Stomach (tissue), 9 donors: ENCODE results near the gene LEMD2. TPM values are rescaled to one million over a fixed set of nuclear protein-coding genes. Genes with fewer than 3 reads are reported as not detected.
A peak's percentile ranks its signal among the peaks of the same experiment; 100 is the strongest.

Experiments
- DNase-seq, 2 donors: peaks; one replicate each; pipeline versions ENCODE4 v3.0.0 to v3.0.0-alpha.2; 2013 to 2019
- H3K27ac ChIP-seq, 5 donors: fragments of 200-600 bp in 4 of 5; sonication (generic) in 4 of 5; one replicate each; pipeline ENCODE4 v1.5.1; 2013 to 2019; ENCODE audit warnings: mild to moderate bottlenecking in 1 of 5, moderate library complexity in 1 of 5
- H3K27me3 ChIP-seq, 3 donors: fragments of 200-600 bp; sonication (generic); one replicate each; pipeline ENCODE4 v1.5.1; 2017 to 2019; ENCODE audit warnings: mixed run types in 1 of 3
- H3K36me3 ChIP-seq, 4 donors: fragments of 200-600 bp; sonication (generic); 1 replicate in 3 of 4; 2 replicates in 1 of 4; pipeline ENCODE4 v1.5.1; 2016 to 2019
- H3K4me1 ChIP-seq, 4 donors: fragments of 200-600 bp; sonication (generic); one replicate each; pipeline ENCODE4 v1.5.1; 2016 to 2019
- H3K4me3 ChIP-seq, 4 donors: fragments of 200-600 bp; sonication (generic) in 3 of 4; one replicate each; pipeline ENCODE4 v1.5.1; 2016 to 2019; ENCODE audit warnings: mild to moderate bottlenecking in 1 of 4
- H3K9me3 ChIP-seq, 4 donors: fragments of 200-600 bp; sonication (generic); one replicate each; pipeline ENCODE4 v1.5.1; 2016 to 2019
- EP300 ChIP-seq: sonication (generic); formaldehyde crosslinking; IDR thresholded peaks from one replicate; pipeline ENCODE4 v1.6.1; 2017; ENCODE audit warnings: antibody characterized with exemption
- POLR2A ChIP-seq, 4 donors: fragments of 450-650 bp; IDR thresholded peaks; one replicate each; pipeline ENCODE4 v1.6.1; 2016; ENCODE audit warnings: antibody characterized with exemption in 4 of 4, control low read depth in 2 of 4, mild to moderate bottlenecking in 1 of 4, moderate library complexity in 1 of 4
- POLR2AphosphoS5 ChIP-seq, 3 donors: sonication (generic); formaldehyde crosslinking; IDR thresholded peaks; one replicate each; pipeline ENCODE4 v1.6.1; 2016; ENCODE audit warnings: antibody characterized with exemption in 3 of 3
- WGBS, 5 donors: extraction: QIAGEN DNeasy Blood & Tissue Kit in 3 of 5; methylation state at CpG; one replicate each; pipeline versions ENCODE4 v1.1.5 to v1.1.7; 2013 to 2018; 5-methylcytosine and 5-hydroxymethylcytosine counted together
- intact Hi-C: fragments of 100-400 bp; cut with DNase I; formaldehyde crosslinking; loops from one replicate; pipeline ENCODE4 v1.15.1; 2023; ENCODE audit warnings: low total_unique reads
- polyA plus RNA-seq, 3 donors: library from polyadenylated mRNA; stranded (reverse); fragments of 200-250 nt; gene quantifications; one replicate each; pipeline ENCODE4 v1.2.3, GENCODE V29; 2013
- total RNA-seq, 5 donors: library from RNA; depleted of rRNA; stranded (reverse); fragments of >200 nt; gene quantifications; one replicate each; pipeline versions ENCODE4 v1.1.0 to v1.2.3, GENCODE V29; 2014 to 2016
- TF ChIP-seq, protein P1 (sequence below), 7 experiments: fragments of 450-650 bp in 4 of 7; fragments of 200-600 bp in 3 of 7; sonication (generic) in 3 of 7; IDR thresholded peaks; one replicate each; pipeline ENCODE4 v1.5.1; 2016 to 2019; ENCODE audit warnings: antibody characterized with exemption in 7 of 7, control low read depth in 2 of 7, mild to moderate bottlenecking in 1 of 7
- donor health status: healthy with polysubstance abuse.
- donor health status: Bipolar disorder and iron deficiency.
- donor health status: healthy.

LEMD2 gene
- total and polyA plus RNA-seq, 8 donors, result 22.0 to 428 (median 54.2) TPM

- WGBS, 5 donors, result 92 to 98% (median 94%) methylated on average over 5 of the region's 5 CpGs
- DNase-seq, result no peak
- no peak overlapping the region for H3K4me3 ChIP-seq
- no peak overlapping the region for H3K27ac ChIP-seq
- intact Hi-C loops, result no loop called here
- H3K27me3 ChIP-seq, result no peaks in the 10 kb centered on the region
- H3K36me3 ChIP-seq, result peaks cover 61 to 91% (median 89%) of the 10 kb centered on the region in 4 donors
- peaks cover 31 to 50% (median 35%) of the 10 kb centered on the region in 4 donors for H3K4me1 ChIP-seq
- H3K9me3 ChIP-seq, result no peaks in the 10 kb centered on the region
- TF ChIP-seq POLR2AphosphoS5 (IDR thresholded peaks at IDR 0.05) (no peak), POLR2A (IDR thresholded peaks at IDR 0.05) (no peak), EP300 (no peak)
- TF ChIP-seq, protein P1, sequence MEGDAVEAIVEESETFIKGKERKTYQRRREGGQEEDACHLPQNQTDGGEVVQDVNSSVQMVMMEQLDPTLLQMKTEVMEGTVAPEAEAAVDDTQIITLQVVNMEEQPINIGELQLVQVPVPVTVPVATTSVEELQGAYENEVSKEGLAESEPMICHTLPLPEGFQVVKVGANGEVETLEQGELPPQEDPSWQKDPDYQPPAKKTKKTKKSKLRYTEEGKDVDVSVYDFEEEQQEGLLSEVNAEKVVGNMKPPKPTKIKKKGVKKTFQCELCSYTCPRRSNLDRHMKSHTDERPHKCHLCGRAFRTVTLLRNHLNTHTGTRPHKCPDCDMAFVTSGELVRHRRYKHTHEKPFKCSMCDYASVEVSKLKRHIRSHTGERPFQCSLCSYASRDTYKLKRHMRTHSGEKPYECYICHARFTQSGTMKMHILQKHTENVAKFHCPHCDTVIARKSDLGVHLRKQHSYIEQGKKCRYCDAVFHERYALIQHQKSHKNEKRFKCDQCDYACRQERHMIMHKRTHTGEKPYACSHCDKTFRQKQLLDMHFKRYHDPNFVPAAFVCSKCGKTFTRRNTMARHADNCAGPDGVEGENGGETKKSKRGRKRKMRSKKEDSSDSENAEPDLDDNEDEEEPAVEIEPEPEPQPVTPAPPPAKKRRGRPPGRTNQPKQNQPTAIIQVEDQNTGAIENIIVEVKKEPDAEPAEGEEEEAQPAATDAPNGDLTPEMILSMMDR (IDR thresholded peaks at IDR 0.05), result no peak
Observed at GRCh38 chr6:33782561-33782960, 6.4 kb downstream of the LEMD2 start.

DNA sequence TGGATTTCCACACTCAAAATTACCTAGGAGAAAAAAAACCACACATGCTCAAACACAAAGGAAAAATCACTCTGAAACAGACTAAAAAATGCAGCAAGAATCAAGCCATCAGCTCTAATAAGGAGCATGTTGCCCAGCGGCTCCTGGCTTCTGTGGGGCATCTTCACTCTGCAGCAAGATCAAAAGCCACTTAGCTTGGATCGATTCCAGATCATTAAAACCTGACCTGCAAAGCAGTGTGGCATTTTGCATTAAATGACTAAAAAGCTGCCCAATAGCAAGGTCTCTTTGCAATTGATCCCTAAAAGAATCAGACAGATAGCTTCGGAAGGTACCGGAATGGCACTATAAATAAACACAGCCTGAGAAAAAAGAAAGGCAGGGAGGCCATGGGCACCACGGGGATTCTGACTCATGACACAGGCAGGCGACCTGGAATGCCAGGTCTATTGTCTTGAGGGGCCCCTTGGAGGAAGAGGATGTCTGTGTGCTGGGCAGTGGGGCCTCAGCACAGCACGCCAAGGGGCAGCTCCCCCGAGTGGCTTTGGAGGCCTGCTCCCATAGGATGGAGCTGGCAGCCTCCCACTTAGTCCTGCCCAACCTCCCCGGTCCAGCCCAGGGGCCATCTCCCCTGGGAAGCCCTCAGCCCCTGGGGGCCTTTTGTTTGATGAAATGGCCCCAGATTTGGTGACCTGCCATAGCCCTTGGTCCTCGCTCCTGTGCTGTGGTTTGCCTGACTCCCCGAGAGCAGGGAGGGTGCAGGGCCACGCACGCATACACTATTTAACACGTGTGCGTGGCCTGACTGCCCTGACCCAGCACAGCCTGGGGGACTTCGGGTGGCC is 7.6 kb downstream of the LEMD2 start:
- Histone ChIP-seq H3K9me3 (no peaks in the 10 kb centered on the region), H3K27ac (peak overlapping the region in 1 of 5 donors; percentile 30), H3K4me3 (no peak overlapping the region), H3K36me3 (peaks cover 73 to 99% (median 98%) of the 10 kb centered on the region in 4 donors), H3K27me3 (no peaks in the 10 kb centered on the region), H3K4me1 (peaks cover 19 to 37% (median 23%) of the 10 kb centered on the region in 4 donors)
- WGBS, 5 donors, result 72 to 76% (median 74%) methylated on average over 15 to 16 of the region's 16 CpGs
- TF ChIP-seq POLR2AphosphoS5 (IDR thresholded peaks at IDR 0.05), result peak in 1 of 3 donors; percentile 2
- TF ChIP-seq, protein P1 (IDR thresholded peaks at IDR 0.05), result no peak
- intact Hi-C loops, result no loop called here
- no peak for DNase-seq

DNA sequence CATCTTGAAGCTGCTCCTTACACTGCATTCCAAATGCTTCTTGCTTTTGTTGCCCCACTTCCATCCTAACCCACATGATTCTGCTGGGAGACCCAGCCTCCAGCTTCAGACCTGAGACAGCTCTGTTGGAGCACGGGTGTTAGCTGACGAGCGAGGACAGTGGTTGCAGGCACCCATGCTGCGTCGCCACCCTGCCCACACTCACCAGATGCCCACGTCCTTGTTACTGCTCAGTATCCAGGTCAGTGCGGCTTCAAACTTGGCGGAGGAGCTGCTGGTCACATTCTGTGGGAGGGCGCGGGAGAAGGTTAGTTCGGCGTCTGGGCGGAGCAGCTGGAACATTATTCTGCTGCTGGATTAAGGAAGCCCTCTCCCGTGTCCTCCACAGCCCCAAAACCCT is 9.0 kb downstream of the LEMD2 start:
- no peaks in the 10 kb centered on the region for H3K9me3 ChIP-seq
- TF ChIP-seq, protein P1 (IDR thresholded peaks at IDR 0.05), result no peak
- TF ChIP-seq POLR2A (IDR thresholded peaks at IDR 0.05) (no peak), EP300 (no peak), POLR2AphosphoS5 (IDR thresholded peaks at IDR 0.05) (no peak)
- no peak overlapping the region for H3K27ac ChIP-seq
- H3K36me3 ChIP-seq, result peaks cover 88 to 100% (median 100%) of the 10 kb centered on the region in 4 donors
- DNase-seq, result no peak
- no peaks in the 10 kb centered on the region for H3K27me3 ChIP-seq
- peaks cover 4 to 23% (median 9%) of the 10 kb centered on the region in 4 donors for H3K4me1 ChIP-seq
- H3K4me3 ChIP-seq, result no peak overlapping the region
- intact Hi-C loops, result loop anchor here (10.0 kb wide), 1 partner anchor 375 kb away; no protein-coding TSS in a partner anchor
- 92 to 93% (median 92%) methylated on average over 14 of the region's 14 CpGs for WGBS, 5 donors

DNA sequence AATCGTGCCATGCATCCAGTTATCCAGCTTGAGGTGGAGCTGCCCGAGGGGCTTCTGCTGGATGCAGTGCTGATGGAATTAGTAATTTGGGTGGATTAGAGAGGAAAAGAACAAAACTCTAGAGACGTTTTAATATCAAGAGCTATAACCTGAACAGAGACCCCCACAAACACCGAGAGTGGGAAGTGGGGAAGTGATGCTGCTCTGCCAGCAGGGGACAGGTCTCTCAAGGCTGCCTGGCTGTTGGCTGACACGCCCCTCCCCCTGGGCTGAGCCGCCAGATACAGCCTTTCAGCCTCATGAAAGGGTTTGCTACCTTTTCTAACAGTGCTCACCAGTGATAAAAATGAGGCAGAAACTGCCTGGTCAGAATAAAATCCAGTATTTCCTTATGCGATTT is 9.6 kb downstream of the LEMD2 start:
- H3K4me1 ChIP-seq, result peaks cover 0 to 17% (median 5%) of the 10 kb centered on the region in 4 donors
- H3K36me3 ChIP-seq, result peaks cover 92 to 100% (median 100%) of the 10 kb centered on the region in 4 donors
- no peak overlapping the region for H3K27ac ChIP-seq
- intact Hi-C loops, result loop anchor here (10.0 kb wide), 1 partner anchor 376 kb away; no protein-coding TSS in a partner anchor
- no peak for TF ChIP-seq EP300
- no peak for TF ChIP-seq POLR2AphosphoS5 (IDR thresholded peaks at IDR 0.05)
- TF ChIP-seq POLR2A (IDR thresholded peaks at IDR 0.05), result no peak
- TF ChIP-seq, protein P1 (IDR thresholded peaks at IDR 0.05), result no peak
- no peak for DNase-seq
- no peak overlapping the region for H3K4me3 ChIP-seq
- no peaks in the 10 kb centered on the region for H3K9me3 ChIP-seq
- H3K27me3 ChIP-seq, result no peaks in the 10 kb centered on the region
- WGBS, 5 donors, result 78 to 88% (median 87%) methylated on average over 7 of the region's 7 CpGs
